Mesendoderm (in vitro differentiated cells): ENCODE data around the gene CERS6.

Experiments
- DNase-seq: peaks from one replicate; pipeline ENCODE4 v3.0.0; 2013
- H2AK5ac ChIP-seq: 2 replicates; pipeline ENCODE4 v1.6.1; 2013; ENCODE audit warnings: low read length, inconsistent platforms
- H2BK120ac ChIP-seq: 2 replicates; pipeline ENCODE4 v1.6.1; 2013; ENCODE audit warnings: low read depth, mild to moderate bottlenecking, low read length, moderate library complexity, mixed read lengths
- H2BK15ac ChIP-seq: replicated peaks from 2 replicates; pipeline ENCODE4 v1.6.1; 2013; ENCODE audit warnings: low read depth, mild to moderate bottlenecking, moderate library complexity
- H2BK5ac ChIP-seq: 2 replicates; pipeline ENCODE4 v1.6.1; 2013; ENCODE audit warnings: low read length, inconsistent platforms
- H3K18ac ChIP-seq: 2 replicates; pipeline ENCODE4 v1.6.1; 2013; ENCODE audit warnings: mild to moderate bottlenecking, low read length, mixed read lengths
- H3K23ac ChIP-seq: one replicate; pipeline ENCODE4 v1.6.1; 2013; ENCODE audit warnings: low read length
- H3K27ac ChIP-seq: 2 replicates; pipeline ENCODE4 v1.5.1; 2013; ENCODE audit warnings: low read depth, mild to moderate bottlenecking, inconsistent platforms, low read length, moderate library complexity
- H3K27me3 ChIP-seq: 2 replicates; pipeline ENCODE4 v1.6.1; 2013; ENCODE audit warnings: low read length, control low read depth, mild to moderate bottlenecking, inconsistent platforms; ENCODE audit not compliant: insufficient read depth, poor library complexity
- H3K36me3 ChIP-seq: 2 replicates; pipeline ENCODE4 v1.6.1; 2013; ENCODE audit warnings: low read length, inconsistent platforms; ENCODE audit not compliant: control insufficient read depth, insufficient read depth
- H3K4ac ChIP-seq: one replicate; pipeline ENCODE4 v1.6.1; 2013; ENCODE audit warnings: low read depth, mild to moderate bottlenecking, low read length, moderate library complexity
- H3K4me1 ChIP-seq: 2 replicates; pipeline ENCODE4 v1.6.1; 2013; ENCODE audit warnings: low read depth, low read length, inconsistent platforms; ENCODE audit not compliant: control insufficient read depth
- H3K4me2 ChIP-seq: 2 replicates; pipeline ENCODE4 v1.6.1; 2013; ENCODE audit warnings: low read length
- H3K4me3 ChIP-seq: 2 replicates; pipeline ENCODE4 v1.5.1; 2013; ENCODE audit warnings: mild to moderate bottlenecking, low read length
- H3K56ac ChIP-seq: one replicate; pipeline ENCODE4 v1.6.1; 2013; ENCODE audit warnings: low read length
- H3K79me1 ChIP-seq: 2 replicates; pipeline ENCODE4 v1.6.1; 2013; ENCODE audit warnings: low read length, inconsistent platforms
- H3K79me2 ChIP-seq: 2 replicates; pipeline ENCODE4 v1.6.1; 2013; ENCODE audit warnings: mild to moderate bottlenecking, low read length; ENCODE audit not compliant: control insufficient read depth, insufficient read depth
- H3K9ac ChIP-seq: 2 replicates; pipeline ENCODE4 v1.6.1; 2013; ENCODE audit warnings: low read length, inconsistent platforms
- H4K5ac ChIP-seq: one replicate; pipeline ENCODE4 v1.6.1; 2013; ENCODE audit warnings: low read length
- H4K8ac ChIP-seq: one replicate; pipeline ENCODE4 v1.6.1; 2013; ENCODE audit warnings: low read depth, mild to moderate bottlenecking, control low read depth, low read length, moderate library complexity
- WGBS: extraction: QIAGEN DNeasy Blood & Tissue Kit; methylation state at CpG from one replicate; pipeline ENCODE4 v1.1.7; 2013; ENCODE audit warnings: low lambda C conversion rate, missing lambda C conversion rate; ENCODE audit not compliant: insufficient coverage; ENCODE audit errors: extremely low coverage; 5-methylcytosine and 5-hydroxymethylcytosine counted together

CERS6 gene

DNA sequence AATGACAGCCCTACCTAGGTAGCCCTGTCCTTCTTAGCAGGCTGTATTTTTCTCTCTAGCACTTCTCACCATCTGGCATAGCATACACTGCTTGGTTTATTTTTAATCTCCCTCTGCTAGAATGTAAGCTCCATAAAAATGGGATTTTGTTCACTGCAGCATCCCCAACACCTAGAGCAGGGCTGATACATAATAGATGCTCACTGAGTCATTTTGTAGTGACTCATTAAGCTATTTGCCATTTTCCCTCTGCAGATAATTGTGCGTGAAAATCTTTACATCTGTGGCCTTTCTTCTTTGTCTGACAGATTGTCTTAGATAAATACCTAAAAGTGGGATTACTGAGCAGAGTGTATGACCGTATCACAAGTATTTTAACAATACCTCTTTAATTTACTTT is 82.5 kb downstream of the CERS6 start:
- no peak overlapping the region for H3K27ac ChIP-seq

DNA sequence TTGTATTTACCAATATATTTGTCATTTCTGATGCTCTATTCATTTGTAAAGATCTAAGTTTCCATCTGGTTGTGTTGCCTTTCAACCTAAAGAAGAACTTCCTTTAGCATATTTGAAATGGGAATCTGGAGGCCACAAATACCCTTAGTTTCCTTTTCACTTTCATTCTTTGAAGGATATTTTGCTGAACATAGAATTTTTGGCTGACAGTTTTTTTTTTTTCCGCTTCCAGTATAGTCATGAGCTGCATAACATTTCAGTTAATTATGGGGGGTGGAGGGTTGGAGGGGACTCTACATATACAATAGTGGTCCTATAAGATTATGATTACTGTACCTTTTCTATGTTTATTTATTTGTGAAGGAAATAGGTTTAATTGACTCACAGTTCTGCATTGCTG is 83.9 kb downstream of the CERS6 start:
- H3K4me1 ChIP-seq, result peaks cover 4% of the 10 kb centered on the region
- no peak overlapping the region for H4K8ac ChIP-seq
- peaks cover 16% of the 10 kb centered on the region for H3K79me2 ChIP-seq
- no peak for DNase-seq
- no peak overlapping the region for H3K27ac ChIP-seq
- peaks cover 13% of the 10 kb centered on the region for H3K79me1 ChIP-seq
- H2BK5ac ChIP-seq, result no peak overlapping the region
- no peak overlapping the region for H2BK120ac ChIP-seq
- no peaks in the 10 kb centered on the region for H3K36me3 ChIP-seq
- no peak overlapping the region for H3K4me2 ChIP-seq
- no peak overlapping the region for H3K9ac ChIP-seq
- H3K56ac ChIP-seq, result no peak overlapping the region
- no peak overlapping the region for H3K23ac ChIP-seq
- H2AK5ac ChIP-seq, result no peak overlapping the region
- WGBS, result no CpG with 5 or more reads among the region's 1 CpG
- H3K4ac ChIP-seq, result no peak overlapping the region
- H3K4me3 ChIP-seq, result no peak overlapping the region
- no peak overlapping the region for H3K18ac ChIP-seq
- no peak overlapping the region for H4K5ac ChIP-seq
- no peak overlapping the region for H2BK15ac ChIP-seq
- no peaks in the 10 kb centered on the region for H3K27me3 ChIP-seq

More for the DNA sequence above, 82.5 kb downstream of the CERS6 start:
- Histone ChIP-seq H3K4me3 (no peak overlapping the region), H3K56ac (peak overlapping the region; percentile 20), H3K23ac (no peak overlapping the region), H3K36me3 (no peaks in the 10 kb centered on the region), H2AK5ac (no peak overlapping the region), H3K79me2 (peaks cover 19% of the 10 kb centered on the region), H3K4me1 (peaks cover 4% of the 10 kb centered on the region), H2BK15ac (no peak overlapping the region), H2BK120ac (no peak overlapping the region), H3K27me3 (no peaks in the 10 kb centered on the region), H3K79me1 (peaks cover 16% of the 10 kb centered on the region), H3K18ac (no peak overlapping the region), H3K4ac (no peak overlapping the region), H4K8ac (no peak overlapping the region), H2BK5ac (no peak overlapping the region), H3K4me2 (no peak overlapping the region), H4K5ac (no peak overlapping the region), H3K9ac (no peak overlapping the region)
- no peak for DNase-seq
- no CpG with 5 or more reads among the region's 2 CpGs for WGBS

DNA sequence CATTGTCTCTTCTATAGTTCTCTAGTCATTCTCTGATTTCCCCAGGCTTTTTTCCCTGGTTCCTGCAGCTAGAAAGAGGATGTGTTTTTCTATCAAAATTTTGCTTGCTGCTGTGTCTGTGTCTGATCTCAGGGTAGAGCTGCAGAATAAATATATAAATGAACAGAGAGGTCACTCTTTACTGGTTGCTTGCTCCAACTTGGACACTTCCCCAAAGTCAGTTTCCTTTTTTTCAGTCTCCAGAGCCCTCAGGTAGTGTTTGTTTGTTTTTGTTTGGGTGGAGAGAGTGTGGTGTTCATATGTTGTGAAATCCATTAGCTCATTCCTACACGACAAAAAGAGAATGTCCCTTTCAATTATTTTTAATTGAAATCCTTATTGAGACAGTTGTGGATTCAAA is 85.8 kb downstream of the CERS6 start:
- no peak for DNase-seq
- H3K4me3 ChIP-seq, result no peak overlapping the region
- H3K79me1 ChIP-seq, result peaks cover 11% of the 10 kb centered on the region
- peaks cover 12% of the 10 kb centered on the region for H3K79me2 ChIP-seq
- H3K9ac ChIP-seq, result no peak overlapping the region
- no peak overlapping the region for H2BK15ac ChIP-seq
- peak overlapping the region; percentile 80 for H3K18ac ChIP-seq
- WGBS, result no CpG with 5 or more reads among the region's 1 CpG
- peaks cover 4% of the 10 kb centered on the region for H3K4me1 ChIP-seq
- no peak overlapping the region for H3K23ac ChIP-seq
- no peak overlapping the region for H3K4me2 ChIP-seq
- H2BK5ac ChIP-seq, result no peak overlapping the region
- H3K36me3 ChIP-seq, result no peaks in the 10 kb centered on the region
- H4K8ac ChIP-seq, result peak overlapping the region; percentile 83
- no peak overlapping the region for H4K5ac ChIP-seq
- H3K27me3 ChIP-seq, result no peaks in the 10 kb centered on the region
- no peak overlapping the region for H2BK120ac ChIP-seq
- no peak overlapping the region for H3K27ac ChIP-seq
- no peak overlapping the region for H2AK5ac ChIP-seq
- no peak overlapping the region for H3K56ac ChIP-seq
- no peak overlapping the region for H3K4ac ChIP-seq

DNA sequence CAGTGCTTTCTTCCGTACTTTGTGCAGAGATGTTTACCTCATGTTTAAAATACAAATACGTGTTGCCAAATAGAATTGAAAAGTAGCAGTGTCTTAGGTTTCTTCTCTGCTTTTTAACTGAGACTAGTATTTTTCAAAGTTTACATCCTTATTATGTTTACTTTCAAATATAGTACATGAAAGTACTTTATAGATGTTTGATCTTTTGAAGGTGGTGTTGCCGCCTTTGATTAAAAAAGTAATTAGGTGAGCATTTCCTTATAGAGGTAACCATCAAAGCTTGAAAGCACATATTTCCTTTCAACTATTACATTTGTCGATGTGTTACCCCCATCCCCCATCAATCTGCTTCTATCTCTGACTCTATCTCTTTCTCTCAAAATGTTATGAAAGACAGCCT is 87.0 kb downstream of the CERS6 start:
- peaks cover 11% of the 10 kb centered on the region for H3K79me1 ChIP-seq
- H3K4ac ChIP-seq, result no peak overlapping the region
- H2BK15ac ChIP-seq, result no peak overlapping the region
- H3K9ac ChIP-seq, result no peak overlapping the region
- H3K79me2 ChIP-seq, result peaks cover 12% of the 10 kb centered on the region
- H3K27ac ChIP-seq, result no peak overlapping the region
- H3K4me1 ChIP-seq, result no peaks in the 10 kb centered on the region
- no peak overlapping the region for H2AK5ac ChIP-seq
- H4K5ac ChIP-seq, result no peak overlapping the region
- H4K8ac ChIP-seq, result no peak overlapping the region
- H3K23ac ChIP-seq, result no peak overlapping the region
- no peak overlapping the region for H2BK120ac ChIP-seq
- no peak overlapping the region for H3K4me3 ChIP-seq
- H3K27me3 ChIP-seq, result no peaks in the 10 kb centered on the region
- no peak overlapping the region for H3K4me2 ChIP-seq
- no peak overlapping the region for H3K56ac ChIP-seq
- no peak overlapping the region for H2BK5ac ChIP-seq
- no CpG with 5 or more reads among the region's 4 CpGs for WGBS
- no peaks in the 10 kb centered on the region for H3K36me3 ChIP-seq
- DNase-seq, result no peak
- no peak overlapping the region for H3K18ac ChIP-seq

DNA sequence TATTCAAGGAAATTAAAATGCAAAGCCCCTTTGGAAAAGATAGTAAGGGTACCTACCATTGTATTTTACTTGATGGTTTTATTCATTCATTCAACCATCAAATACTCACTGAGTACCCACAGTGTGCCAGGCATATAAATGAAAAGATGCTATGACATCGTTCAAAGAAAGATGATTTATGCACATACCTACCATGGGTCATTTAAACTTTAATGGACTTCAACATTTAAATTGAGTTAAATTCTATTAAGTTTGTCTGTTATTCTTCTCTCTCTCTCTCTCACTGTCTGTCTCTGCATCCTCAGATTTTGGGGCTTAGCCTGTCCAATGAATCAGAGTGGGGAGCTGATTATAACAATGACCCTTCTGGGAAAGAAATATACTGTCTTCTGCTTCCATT is 87.9 kb downstream of the CERS6 start:
- no peak overlapping the region for H3K9ac ChIP-seq
- WGBS, result no CpG with 5 or more reads among the region's 1 CpG
- no peak overlapping the region for H2BK15ac ChIP-seq
- H2BK5ac ChIP-seq, result no peak overlapping the region
- H4K8ac ChIP-seq, result no peak overlapping the region
- no peak for DNase-seq
- H4K5ac ChIP-seq, result no peak overlapping the region
- H2AK5ac ChIP-seq, result no peak overlapping the region
- H3K27me3 ChIP-seq, result no peaks in the 10 kb centered on the region
- no peak overlapping the region for H3K18ac ChIP-seq
- no peak overlapping the region for H3K4ac ChIP-seq
- no peaks in the 10 kb centered on the region for H3K4me1 ChIP-seq
- H3K79me2 ChIP-seq, result peaks cover 9% of the 10 kb centered on the region
- H3K27ac ChIP-seq, result no peak overlapping the region
- no peak overlapping the region for H3K23ac ChIP-seq
- H3K79me1 ChIP-seq, result peaks cover 8% of the 10 kb centered on the region
- H3K36me3 ChIP-seq, result no peaks in the 10 kb centered on the region
- H2BK120ac ChIP-seq, result no peak overlapping the region
- H3K4me2 ChIP-seq, result no peak overlapping the region
- H3K4me3 ChIP-seq, result no peak overlapping the region
- no peak overlapping the region for H3K56ac ChIP-seq

DNA sequence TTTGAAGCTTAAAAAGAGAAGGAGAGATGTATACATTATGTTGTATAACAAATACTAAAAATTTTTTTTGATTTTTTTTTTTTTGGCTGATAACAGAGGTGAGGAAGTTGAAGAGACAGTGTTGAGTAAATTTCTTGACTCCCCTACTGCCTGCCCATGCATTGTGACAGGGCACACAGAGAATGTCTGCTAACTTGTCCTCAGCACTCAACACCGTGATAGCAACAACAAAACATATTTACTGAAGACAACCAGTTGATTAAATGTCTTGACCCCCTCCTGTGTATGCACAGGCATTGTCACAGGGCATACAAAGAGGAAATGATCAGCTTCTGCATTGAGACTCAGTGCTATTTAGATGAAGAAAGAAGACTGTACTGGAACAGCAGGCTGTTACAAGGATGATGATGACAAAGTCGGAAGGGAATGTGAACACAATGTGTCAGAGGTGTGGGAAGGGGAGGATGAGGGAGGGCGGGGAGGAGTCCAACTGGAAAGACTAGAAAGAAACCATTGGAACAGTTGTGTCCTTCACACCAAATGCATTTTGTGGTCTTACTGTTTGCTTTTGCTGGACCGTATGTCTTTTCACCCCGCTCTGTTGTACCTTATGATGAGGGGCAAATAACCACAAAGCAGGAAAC is 89.5 kb downstream of the CERS6 start:
- H2BK15ac ChIP-seq, result no peak overlapping the region
- H3K4ac ChIP-seq, result no peak overlapping the region
- H4K5ac ChIP-seq, result no peak overlapping the region
- WGBS, result no CpG with 5 or more reads among the region's 5 CpGs
- H3K27ac ChIP-seq, result no peak overlapping the region
- H2AK5ac ChIP-seq, result no peak overlapping the region
- H3K27me3 ChIP-seq, result no peaks in the 10 kb centered on the region
- H3K4me3 ChIP-seq, result no peak overlapping the region
- no peak overlapping the region for H3K23ac ChIP-seq
- no peaks in the 10 kb centered on the region for H3K36me3 ChIP-seq
- H3K79me2 ChIP-seq, result peaks cover 3% of the 10 kb centered on the region
- no peak overlapping the region for H2BK120ac ChIP-seq
- H3K79me1 ChIP-seq, result peaks cover 4% of the 10 kb centered on the region
- peaks cover 1% of the 10 kb centered on the region for H3K4me1 ChIP-seq
- no peak overlapping the region for H3K56ac ChIP-seq
- H3K4me2 ChIP-seq, result no peak overlapping the region
- H2BK5ac ChIP-seq, result no peak overlapping the region
- peak; percentile 89 for DNase-seq
- H3K9ac ChIP-seq, result no peak overlapping the region
- no peak overlapping the region for H3K18ac ChIP-seq
- H4K8ac ChIP-seq, result no peak overlapping the region
